HepG2 (cell line): ENCODE measurements around the gene ACP5. TPM values are rescaled to one million over a fixed set of nuclear protein-coding genes. Genes with fewer than 3 reads are reported as not detected.

ENCODE experiments used
- ATAC-seq: fragments of 200-7000 bp; cut with Tn5 transposase; 3 replicates; pipeline ENCODE4 v1.9.1; 2020; ENCODE audit warnings: mild to moderate bottlenecking, moderate library complexity
- BruUV-seq: library from RNA; stranded (reverse); fragments of 400-500 nt; replicated peaks from 2 replicates; lab custom pipeline; 2021; lab: Mats Ljungman, UMichigan
- CTCF ChIA-PET: fragments of 300-600 bp; formaldehyde crosslinking; extraction: SDS; loops from one replicate; lab custom pipeline; 2021; ENCODE audit warnings: low total read pairs, inconsistent platforms, low intra/inter-chr PET ratio; lab: Yijun Ruan, JAX
- POLR2A ChIA-PET: fragments of 350-600 bp; sonication (Branson Sonifier 250); formaldehyde crosslinking; loops from one replicate; lab custom pipeline; 2020; ENCODE audit warnings: antibody characterized with exemption, inconsistent platforms; lab: Yijun Ruan, JAX
- DNase-seq: peaks from one replicate; pipeline ENCODE4 v3.0.0-alpha.2; 2015; ENCODE audit warnings: low spot score
- FAIRE-seq: peaks from 3 replicates; lab custom pipeline; 2011; peaks lifted over from hg19 to GRCh38; lab: Jason Lieb, UNC
- H2AFZ ChIP-seq: one replicate; pipeline ENCODE4 v1.6.1; 2011; ENCODE audit warnings: low read length, inconsistent platforms
- H3K27ac ChIP-seq: fragments of 300-600 bp; 3 replicates; pipeline ENCODE4 v1.8.0; 2011; ENCODE audit warnings: mixed run types, mild to moderate bottlenecking, mixed read lengths, low read length, inconsistent platforms; ENCODE audit not compliant: insufficient read depth; ENCODE audit errors: extremely low read length
- H3K27me3 ChIP-seq, 2 experiments: fragments of 200-600 bp in 1 of 2; 2 replicates in 1 of 2; 3 replicates in 1 of 2; pipeline versions ENCODE4 v1.6.0 to v1.8.0; 2011; ENCODE audit warnings: low read length in 2 of 2, mild to moderate bottlenecking in 2 of 2, moderate library complexity in 2 of 2, inconsistent platforms in 1 of 2; ENCODE audit not compliant: insufficient read depth in 2 of 2, control insufficient read depth in 1 of 2
- H3K36me3 ChIP-seq, 2 experiments: fragments of 200-600 bp in 1 of 2; replicated peaks in 1 of 2; 2 replicates in 1 of 2; 3 replicates in 1 of 2; pipeline versions ENCODE4 v1.5.1 to v1.8.0; 2011; ENCODE audit warnings: low read length in 2 of 2, inconsistent platforms in 1 of 2; ENCODE audit not compliant: insufficient read depth in 2 of 2, control insufficient read depth in 1 of 2
- H3K4me1 ChIP-seq: 2 replicates; pipeline ENCODE4 v1.5.1; 2012; ENCODE audit warnings: low read length, inconsistent platforms; ENCODE audit not compliant: insufficient read depth
- H3K4me2 ChIP-seq: 2 replicates; pipeline ENCODE4 v1.6.0; 2011; ENCODE audit warnings: low read depth, low read length, inconsistent platforms
- H3K4me3 ChIP-seq, 3 experiments: fragments of 200-600 bp in 1 of 3; sonication (generic), shearing (Covaris generic) in 1 of 3; replicated peaks in 1 of 3; 2 replicates each; pipeline ENCODE4 v1.5.1; 2011 to 2016; ENCODE audit warnings: low read length in 3 of 3, inconsistent platforms in 2 of 3, low read depth in 2 of 3, mild to moderate bottlenecking in 2 of 3, control low read depth in 1 of 3, mixed read lengths in 1 of 3; ENCODE audit not compliant: insufficient read depth in 1 of 3
- H3K79me2 ChIP-seq: one replicate; pipeline ENCODE4 v1.6.1; 2011; ENCODE audit warnings: low read length, inconsistent platforms; ENCODE audit not compliant: insufficient read depth
- H3K9ac ChIP-seq: 2 replicates; pipeline ENCODE4 v1.6.0; 2011; ENCODE audit warnings: mild to moderate bottlenecking, low read depth, low read length, inconsistent platforms; ENCODE audit not compliant: insufficient read depth
- H3K9me3 ChIP-seq: 2 replicates; pipeline ENCODE4 v1.5.1; 2012; ENCODE audit warnings: mild to moderate bottlenecking, low read length
- H4K20me1 ChIP-seq: 2 replicates; pipeline ENCODE4 v1.6.0; 2011; ENCODE audit warnings: inconsistent platforms, mild to moderate bottlenecking, low read length, moderate library complexity; ENCODE audit not compliant: insufficient read depth
- ATAD3A ChIP-seq: sonication (generic); formaldehyde crosslinking; IDR thresholded peaks from 2 replicates; pipeline ENCODE4 v1.4.0; 2020; ENCODE audit warnings: missing genetic modification reagents
- CCDC6 ChIP-seq: sonication (generic); formaldehyde crosslinking; IDR thresholded peaks from 2 replicates; pipeline ENCODE4 v1.8.1; 2022; ENCODE audit warnings: mild to moderate bottlenecking, missing genetic modification reagents, moderate library complexity
- CEBPG ChIP-seq: IDR thresholded peaks from 2 replicates; pipeline ENCODE4 v1.6.1; 2016
- CREB1 ChIP-seq, 2 experiments: fragments of 450-650 bp in 1 of 2; IDR thresholded peaks; 2 replicates each; pipeline ENCODE4 v1.6.1; 2016 to 2017; ENCODE audit warnings: control low read depth in 1 of 2, mild to moderate bottlenecking in 1 of 2, missing compliant biosample characterization in 1 of 2, missing genetic modification characterization in 1 of 2
- KDM2A ChIP-seq: sonication (generic); formaldehyde crosslinking; IDR thresholded peaks from 2 replicates; pipeline ENCODE4 v1.4.0; 2020; ENCODE audit warnings: low read depth, missing genetic modification reagents, borderline replicate concordance
- NCOA5 ChIP-seq: sonication (generic); formaldehyde crosslinking; IDR thresholded peaks from 2 replicates; pipeline ENCODE4 v1.4.0; 2020; ENCODE audit warnings: missing genetic modification reagents
- PHB2 ChIP-seq: fragments of 450-650 bp; IDR thresholded peaks from 2 replicates; pipeline ENCODE4 v1.6.1; 2018; ENCODE audit not compliant: partially characterized antibody
- RAD21 ChIP-seq: fragments of 450-650 bp; formaldehyde crosslinking; IDR thresholded peaks from 2 replicates; pipeline ENCODE4 v1.5.0; 2020; ENCODE audit warnings: mild to moderate bottlenecking
- SATB2 ChIP-seq: sonication (generic); formaldehyde crosslinking; IDR thresholded peaks from 2 replicates; pipeline ENCODE4 v1.5.0; 2020; ENCODE audit warnings: missing genetic modification reagents
- STAG1 ChIP-seq: sonication (generic); formaldehyde crosslinking; IDR thresholded peaks from 2 replicates; pipeline ENCODE4 v1.4.0; 2020; ENCODE audit warnings: missing genetic modification reagents
- ZNF232 ChIP-seq: sonication (generic); formaldehyde crosslinking; IDR thresholded peaks from 2 replicates; pipeline ENCODE4 v1.4.0; 2020; ENCODE audit warnings: missing genetic modification reagents, borderline replicate concordance
- WGBS: methylation state at CpG from one replicate; pipeline ENCODE4 v1.1.6; 2017; ENCODE audit warnings: low lambda C conversion rate; 5-methylcytosine and 5-hydroxymethylcytosine counted together
- in situ Hi-C: cut with HindIII; loops from 2 replicates; pipeline ENCODE4 v1.10.0; 2017; ENCODE audit warnings: low pct_unique_long_range_greater_than_20kb; ENCODE audit not compliant: extremely low pct_ligation_motif_present
- intact Hi-C: fragments of 100-400 bp; cut with micrococcal nuclease; formaldehyde crosslinking; loops from one replicate; pipeline ENCODE4 v1.10.0; 2022; ENCODE audit not compliant: unreplicated experiment
- polyA plus RNA-seq, 8 experiments: library from polyadenylated mRNA; depleted of rRNA in 3 of 8; stranded (reverse) in 7 of 8; unstranded in 1 of 8; fragments of >200 nt; fragmentation: Illumina TruSeq in 4 of 8; extraction: Trizol in 4 of 8; gene quantifications; 2 replicates each; pipeline versions ENCODE4 v1.2.1 to v1.2.3, GENCODE V29; 2011 to 2016; ENCODE audit warnings: low read depth in 4 of 8, missing spikeins in 1 of 8, mixed read lengths in 1 of 8; ENCODE audit not compliant: insufficient read depth in 1 of 8
- total RNA-seq, 5 experiments: library from RNA; depleted of rRNA; stranded (reverse); fragments of >200 nt; fragmentation: Illumina TruSeq; extraction: Trizol; gene quantifications; 2 replicates each; pipeline ENCODE4 v1.2.3, GENCODE V29; 2016; ENCODE audit warnings: low read depth in 1 of 5
- TF ChIP-seq, protein P1 (sequence below), 2 experiments: sonication (generic) in 1 of 2; formaldehyde crosslinking in 1 of 2; IDR thresholded peaks; 2 replicates each; pipeline versions ENCODE4 v1.4.0 to v1.6.1; 2018 to 2020; ENCODE audit warnings: missing genetic modification reagents in 2 of 2, borderline replicate concordance in 1 of 2, low read depth in 1 of 2, mild to moderate bottlenecking in 1 of 2, missing biosample characterization in 1 of 2
- TF ChIP-seq, protein P2 (sequence below): IDR thresholded peaks from 2 replicates; pipeline ENCODE4 v1.6.1; 2012; ENCODE audit warnings: low read depth, low read length, improper control_type of control experiment
- TF ChIP-seq, protein P3 (sequence below): sonication (generic); formaldehyde crosslinking; IDR thresholded peaks from 2 replicates; pipeline ENCODE4 v1.5.0; 2020; ENCODE audit warnings: mild to moderate bottlenecking, missing genetic modification reagents
- TF ChIP-seq, protein P4 (sequence below): sonication (generic); formaldehyde crosslinking; IDR thresholded peaks from 2 replicates; pipeline ENCODE4 v1.5.0; 2020; ENCODE audit warnings: mild to moderate bottlenecking, missing genetic modification reagents, moderate library complexity

ACP5 gene
- total and polyA plus RNA-seq, 2 of the 13 experiments (the other 11 are each of a cell fraction or from before 2014, with no cell fraction given): 1.3 to 6.7 TPM

DNA sequence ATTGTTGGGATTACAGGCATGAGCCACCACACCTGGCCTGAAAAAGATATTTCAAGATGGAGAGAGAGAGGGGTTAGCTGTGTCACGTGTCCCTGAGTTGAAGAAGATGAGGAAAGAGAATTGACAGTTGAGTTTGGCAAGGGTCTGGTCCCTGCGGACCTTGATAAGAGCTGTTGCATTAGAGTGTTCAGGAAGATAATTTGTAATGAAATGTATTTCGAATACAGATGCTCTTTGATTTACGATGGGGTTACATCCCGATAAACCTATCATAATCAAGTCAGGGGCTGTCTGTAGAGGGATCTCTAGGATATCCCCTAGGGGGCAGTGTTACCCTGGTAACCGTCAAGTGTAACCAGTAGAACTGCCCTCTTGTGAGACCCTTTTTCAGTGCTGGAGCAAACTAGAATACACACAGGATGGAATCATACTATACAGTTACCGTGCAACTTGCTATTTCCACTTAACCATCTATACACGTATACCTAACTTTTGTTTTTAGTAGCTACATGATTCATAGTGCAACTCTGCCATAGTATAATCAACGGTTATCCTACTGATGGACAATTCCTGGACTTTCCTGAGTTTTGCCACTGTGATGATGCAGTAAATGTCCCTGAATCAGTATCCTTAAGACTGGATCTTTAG, 16.9 kb downstream of the ACP5 start:
- no TSS peak for BruUV-seq
- Histone ChIP-seq H3K4me1 (peaks cover 31% of the 10 kb centered on the region), H3K79me2 (peaks cover 28% of the 10 kb centered on the region), H3K9ac (no peak overlapping the region), H3K4me2 (peak overlapping the region; percentile 84), H3K9me3 (no peaks in the 10 kb centered on the region), H3K27ac (no peak overlapping the region), H4K20me1 (no peaks in the 10 kb centered on the region), H2AFZ (no peak overlapping the region), H3K36me3 (peaks cover 0 to 3% of the 10 kb centered on the region in 2 experiments; a peak in 2 of 5 replicates), H3K4me3 (peak overlapping the region; percentile 70 to 92 (median 82); a peak in 3 of 6 replicates), H3K27me3 (no peaks in the 10 kb centered on the region)
- intact Hi-C loops: loop anchor here (1.0 kb wide), 1 partner anchor 27 kb away; no protein-coding TSS in a partner anchor
- in situ Hi-C loops: no loop called here
- DNase-seq (peak; percentile 80), FAIRE-seq (peak; percentile 93), ATAC-seq (peak; percentile 67)
- ChIA-PET POLR2A (interaction anchor here (1.0 to 2.8 kb wide), 3 partner anchors 12 to 31 kb away, joined by 3 to 33 read pairs (median 7); partner anchors contain the start of genes ACP5 and ECSIT), CTCF (interaction anchor here (0.6 to 1.8 kb wide), 3 partner anchors 25 to 982 kb away, joined by 3 to 13 read pairs (median 4); no protein-coding TSS in a partner anchor)
- 33% methylated on average over 9 of the region's 9 CpGs for WGBS
- TF ChIP-seq CEBPG (CRISPR knock-in tag) (no peak), STAG1 (CRISPR knock-in tag) (peak; percentile 67), ZNF232 (CRISPR knock-in tag) (no peak), CREB1 (IDR thresholded peaks at IDR 0.05) (no peak), CREB1 (CRISPR knock-in tag; IDR thresholded peaks at IDR 0.05) (0 out of 2 replicates have a peak, but pooled peaks have one; percentile 21), CCDC6 (CRISPR knock-in tag) (no peak), SATB2 (CRISPR knock-in tag) (no peak), KDM2A (CRISPR knock-in tag) (no peak), ATAD3A (no peak), RAD21 (CRISPR knock-in tag) (peak; percentile 51; the same call in 1 of the 2 replicates), PHB2 (no peak), NCOA5 (CRISPR knock-in tag) (no peak)
- TF ChIP-seq, protein P1, sequence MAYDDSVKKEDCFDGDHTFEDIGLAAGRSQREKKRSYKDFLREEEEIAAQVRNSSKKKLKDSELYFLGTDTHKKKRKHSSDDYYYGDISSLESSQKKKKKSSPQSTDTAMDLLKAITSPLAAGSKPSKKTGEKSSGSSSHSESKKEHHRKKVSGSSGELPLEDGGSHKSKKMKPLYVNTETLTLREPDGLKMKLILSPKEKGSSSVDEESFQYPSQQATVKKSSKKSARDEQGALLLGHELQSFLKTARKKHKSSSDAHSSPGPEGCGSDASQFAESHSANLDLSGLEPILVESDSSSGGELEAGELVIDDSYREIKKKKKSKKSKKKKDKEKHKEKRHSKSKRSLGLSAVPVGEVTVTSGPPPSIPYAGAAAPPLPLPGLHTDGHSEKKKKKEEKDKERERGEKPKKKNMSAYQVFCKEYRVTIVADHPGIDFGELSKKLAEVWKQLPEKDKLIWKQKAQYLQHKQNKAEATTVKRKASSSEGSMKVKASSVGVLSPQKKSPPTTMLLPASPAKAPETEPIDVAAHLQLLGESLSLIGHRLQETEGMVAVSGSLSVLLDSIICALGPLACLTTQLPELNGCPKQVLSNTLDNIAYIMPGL (CRISPR knock-in tag; IDR thresholded peaks at IDR 0.05; ENCODE audit: borderline replicate concordance in 1 of 2, low read depth in 1 of 2): 0 out of 4 replicates have a peak, but pooled peaks of 1 of the 2 experiments have one; percentile 30
- TF ChIP-seq, protein P2, sequence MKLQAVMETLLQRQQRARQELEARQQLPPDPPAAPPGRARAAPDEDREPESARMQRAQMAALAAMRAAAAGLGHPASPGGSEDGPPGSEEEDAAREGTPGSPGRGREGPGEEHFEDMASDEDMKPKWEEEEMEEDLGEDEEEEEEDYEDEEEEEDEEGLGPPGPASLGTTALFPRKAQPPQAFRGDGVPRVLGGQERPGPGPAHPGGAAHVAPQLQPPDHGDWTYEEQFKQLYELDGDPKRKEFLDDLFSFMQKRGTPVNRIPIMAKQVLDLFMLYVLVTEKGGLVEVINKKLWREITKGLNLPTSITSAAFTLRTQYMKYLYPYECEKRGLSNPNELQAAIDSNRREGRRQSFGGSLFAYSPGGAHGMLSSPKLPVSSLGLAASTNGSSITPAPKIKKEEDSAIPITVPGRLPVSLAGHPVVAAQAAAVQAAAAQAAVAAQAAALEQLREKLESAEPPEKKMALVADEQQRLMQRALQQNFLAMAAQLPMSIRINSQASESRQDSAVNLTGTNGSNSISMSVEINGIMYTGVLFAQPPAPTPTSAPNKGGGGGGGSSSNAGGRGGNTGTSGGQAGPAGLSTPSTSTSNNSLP: peak; percentile 46; the same call in 1 of the 2 replicates
- TF ChIP-seq, protein P3, sequence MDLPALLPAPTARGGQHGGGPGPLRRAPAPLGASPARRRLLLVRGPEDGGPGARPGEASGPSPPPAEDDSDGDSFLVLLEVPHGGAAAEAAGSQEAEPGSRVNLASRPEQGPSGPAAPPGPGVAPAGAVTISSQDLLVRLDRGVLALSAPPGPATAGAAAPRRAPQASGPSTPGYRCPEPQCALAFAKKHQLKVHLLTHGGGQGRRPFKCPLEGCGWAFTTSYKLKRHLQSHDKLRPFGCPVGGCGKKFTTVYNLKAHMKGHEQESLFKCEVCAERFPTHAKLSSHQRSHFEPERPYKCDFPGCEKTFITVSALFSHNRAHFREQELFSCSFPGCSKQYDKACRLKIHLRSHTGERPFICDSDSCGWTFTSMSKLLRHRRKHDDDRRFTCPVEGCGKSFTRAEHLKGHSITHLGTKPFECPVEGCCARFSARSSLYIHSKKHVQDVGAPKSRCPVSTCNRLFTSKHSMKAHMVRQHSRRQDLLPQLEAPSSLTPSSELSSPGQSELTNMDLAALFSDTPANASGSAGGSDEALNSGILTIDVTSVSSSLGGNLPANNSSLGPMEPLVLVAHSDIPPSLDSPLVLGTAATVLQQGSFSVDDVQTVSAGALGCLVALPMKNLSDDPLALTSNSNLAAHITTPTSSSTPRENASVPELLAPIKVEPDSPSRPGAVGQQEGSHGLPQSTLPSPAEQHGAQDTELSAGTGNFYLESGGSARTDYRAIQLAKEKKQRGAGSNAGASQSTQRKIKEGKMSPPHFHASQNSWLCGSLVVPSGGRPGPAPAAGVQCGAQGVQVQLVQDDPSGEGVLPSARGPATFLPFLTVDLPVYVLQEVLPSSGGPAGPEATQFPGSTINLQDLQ (CRISPR knock-in tag): no peak
- TF ChIP-seq, protein P4, sequence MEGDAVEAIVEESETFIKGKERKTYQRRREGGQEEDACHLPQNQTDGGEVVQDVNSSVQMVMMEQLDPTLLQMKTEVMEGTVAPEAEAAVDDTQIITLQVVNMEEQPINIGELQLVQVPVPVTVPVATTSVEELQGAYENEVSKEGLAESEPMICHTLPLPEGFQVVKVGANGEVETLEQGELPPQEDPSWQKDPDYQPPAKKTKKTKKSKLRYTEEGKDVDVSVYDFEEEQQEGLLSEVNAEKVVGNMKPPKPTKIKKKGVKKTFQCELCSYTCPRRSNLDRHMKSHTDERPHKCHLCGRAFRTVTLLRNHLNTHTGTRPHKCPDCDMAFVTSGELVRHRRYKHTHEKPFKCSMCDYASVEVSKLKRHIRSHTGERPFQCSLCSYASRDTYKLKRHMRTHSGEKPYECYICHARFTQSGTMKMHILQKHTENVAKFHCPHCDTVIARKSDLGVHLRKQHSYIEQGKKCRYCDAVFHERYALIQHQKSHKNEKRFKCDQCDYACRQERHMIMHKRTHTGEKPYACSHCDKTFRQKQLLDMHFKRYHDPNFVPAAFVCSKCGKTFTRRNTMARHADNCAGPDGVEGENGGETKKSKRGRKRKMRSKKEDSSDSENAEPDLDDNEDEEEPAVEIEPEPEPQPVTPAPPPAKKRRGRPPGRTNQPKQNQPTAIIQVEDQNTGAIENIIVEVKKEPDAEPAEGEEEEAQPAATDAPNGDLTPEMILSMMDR (CRISPR knock-in tag): peak; percentile 82
